Activated T-cell treated with anti-CD3 and anti-CD28 coated beads for 24 hours (primary cell): ENCODE results near the gene KCNQ1OT1.

ENCODE experiments used
- DNase-seq: peaks from one replicate; pipeline ENCODE4 v3.0.0-alpha.2; 2020; ENCODE audit warnings: low read depth

Gene KCNQ1OT1

GRCh38 chr11:2666828-2667570 lies 32.8 kb downstream of the KCNQ1OT1 start:
- no peak for DNase-seq

GRCh38 chr11:2666401-2666741 lies 33.4 kb downstream of the KCNQ1OT1 start:
- DNase-seq, result no peak

GRCh38 chr11:2665526-2666400 lies 34.0 kb downstream of the KCNQ1OT1 start:
- no peak for DNase-seq

GRCh38 chr11:2664791-2665525 lies 34.8 kb downstream of the KCNQ1OT1 start:
- DNase-seq, result no peak

GRCh38 chr11:2664376-2664775 lies 35.4 kb downstream of the KCNQ1OT1 start:
- DNase-seq, result no peak

- DNase-seq, result no peak
These were observed 35.9 kb downstream of the KCNQ1OT1 start for GRCh38 chr11:2663915-2664314.

GRCh38 chr11:2663506-2663905 lies 36.3 kb downstream of the KCNQ1OT1 start:
- no peak for DNase-seq

GRCh38 chr11:2662430-2663299 lies 37.1 kb downstream of the KCNQ1OT1 start:
- DNase-seq, result no peak

GRCh38 chr11:2662024-2662312 lies 37.8 kb downstream of the KCNQ1OT1 start:
- DNase-seq, result no peak

- no peak for DNase-seq
These were observed 38.4 kb downstream of the KCNQ1OT1 start for GRCh38 chr11:2661173-2662023.

- no peak for DNase-seq
These were observed 39.3 kb downstream of the KCNQ1OT1 start for GRCh38 chr11:2660357-2660939.

- no peak for DNase-seq
These were observed 42.0 kb downstream of the KCNQ1OT1 start for GRCh38 chr11:2657697-2658284.

GRCh38 chr11:2656859-2657258 lies 42.9 kb downstream of the KCNQ1OT1 start:
- DNase-seq, result no peak

- no peak for DNase-seq
These were observed 43.8 kb downstream of the KCNQ1OT1 start for GRCh38 chr11:2655834-2656622.

- DNase-seq, result no peak
These were observed 44.6 kb downstream of the KCNQ1OT1 start for GRCh38 chr11:2655016-2655719.

- no peak for DNase-seq
These were observed 45.7 kb downstream of the KCNQ1OT1 start for GRCh38 chr11:2653930-2654739.

GRCh38 chr11:2653198-2653551 lies 46.6 kb downstream of the KCNQ1OT1 start:
- no peak for DNase-seq
